HG03460 (cell line): ENCODE data around the gene MRPL10.
A peak's percentile ranks its signal among the peaks of the same experiment; 100 is the strongest.

Experiments used
- ATAC-seq: cut with Tn5 transposase; IDR thresholded peaks from one replicate; pipeline ENCODE4 v1.9.1; 2021; ENCODE audit not compliant: unreplicated experiment

Gene MRPL10

DNA sequence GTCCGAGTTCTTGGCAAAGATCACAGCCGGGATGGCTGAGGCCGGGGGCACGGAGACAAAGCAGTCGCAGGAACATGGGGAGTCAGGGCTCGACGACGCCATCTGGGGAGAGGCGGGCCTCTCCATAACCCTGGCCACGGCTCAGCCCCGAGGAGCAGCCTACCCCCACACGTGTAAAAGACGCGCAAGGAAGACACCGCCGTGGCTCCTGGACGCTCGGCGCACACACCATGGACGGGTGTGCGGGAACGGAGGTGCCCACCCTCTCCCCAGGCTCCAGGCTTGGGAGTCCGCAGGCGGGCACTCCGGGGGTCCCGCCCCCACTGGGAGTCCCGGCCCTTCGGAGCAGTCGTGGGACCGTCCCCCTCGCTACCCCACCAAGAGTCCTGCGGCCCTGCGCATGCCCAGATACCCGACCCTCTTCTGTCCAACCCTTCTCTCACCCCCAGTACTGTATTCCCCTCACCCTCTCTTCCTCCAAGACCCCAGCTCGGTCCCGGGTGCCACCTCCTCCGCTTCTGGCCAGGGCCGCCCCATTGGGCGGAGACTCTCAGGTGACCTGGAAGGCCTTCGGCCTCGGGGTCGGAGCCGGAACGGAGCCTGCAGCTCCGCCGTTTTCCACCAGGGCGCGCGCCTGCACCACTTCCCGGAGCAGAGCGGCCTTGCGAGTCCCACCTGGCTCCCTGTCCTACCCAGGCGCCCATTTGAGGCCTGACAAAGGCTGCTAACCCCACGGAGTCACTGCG is 9.6 kb upstream of the MRPL10 start, which contains the start of gene SCRN2:
Gene SCRN2 (minus strand): TSS at position 532 of the 746 bp plus-strand sequence. CDS start 430 bp downstream, at position 102.
- peak; percentile 84 for ATAC-seq

DNA sequence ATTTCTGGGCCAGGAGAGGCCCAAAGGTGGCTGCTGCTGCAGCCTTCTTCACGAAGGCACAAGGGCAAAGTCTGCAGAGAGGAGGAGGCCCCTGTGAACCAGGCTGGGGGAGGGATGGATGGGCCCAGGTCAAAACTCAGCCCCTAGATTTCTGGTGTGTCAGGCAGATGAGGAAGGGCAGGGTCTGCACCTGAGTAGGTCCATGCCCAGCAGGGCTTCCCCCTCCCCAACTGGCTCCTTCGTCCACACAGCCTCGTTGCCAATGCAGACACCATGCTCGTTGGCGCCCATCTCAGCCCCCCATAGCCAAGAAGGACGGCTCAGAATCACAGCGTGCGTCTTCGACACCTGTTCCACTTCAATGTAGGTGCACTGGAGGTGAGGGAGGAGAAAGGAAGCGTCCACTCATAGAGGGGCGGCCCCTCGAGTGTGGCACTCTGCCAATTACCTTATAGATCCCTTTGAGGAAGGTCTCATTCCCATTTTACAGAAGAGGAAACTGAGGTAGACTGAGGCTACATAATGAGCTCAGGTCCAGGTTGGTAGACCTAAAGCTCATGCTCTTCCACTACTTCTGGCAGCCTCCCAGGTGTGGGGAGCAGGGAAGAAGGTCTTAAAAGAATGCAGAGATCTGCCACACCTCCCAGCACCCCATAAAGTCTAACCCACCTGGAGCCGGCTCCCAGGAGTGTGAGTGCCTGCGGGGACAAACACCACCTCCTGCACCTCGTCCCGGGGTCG is 8.8 kb upstream of the MRPL10 start:
- no peak for ATAC-seq

DNA sequence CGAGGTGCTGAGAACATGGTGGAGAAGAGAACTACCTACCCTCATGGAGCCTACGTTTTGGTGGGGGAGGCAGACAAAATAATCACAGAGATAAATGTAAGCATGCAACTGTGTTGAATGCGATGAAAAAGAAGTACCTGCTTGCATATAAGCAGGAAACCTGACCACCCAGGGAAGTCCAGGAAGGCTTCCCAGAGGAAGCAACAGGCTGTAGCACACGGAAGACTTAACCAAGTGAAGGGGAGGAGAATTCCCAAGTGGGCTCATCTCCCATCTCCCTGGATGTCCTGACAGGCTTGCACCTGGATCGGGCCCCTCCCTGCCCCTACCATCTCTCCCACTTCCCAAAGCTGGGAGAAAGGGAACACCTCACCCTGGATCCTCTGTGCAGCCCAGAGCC is 7.7 kb upstream of the MRPL10 start:
- no peak for ATAC-seq

DNA sequence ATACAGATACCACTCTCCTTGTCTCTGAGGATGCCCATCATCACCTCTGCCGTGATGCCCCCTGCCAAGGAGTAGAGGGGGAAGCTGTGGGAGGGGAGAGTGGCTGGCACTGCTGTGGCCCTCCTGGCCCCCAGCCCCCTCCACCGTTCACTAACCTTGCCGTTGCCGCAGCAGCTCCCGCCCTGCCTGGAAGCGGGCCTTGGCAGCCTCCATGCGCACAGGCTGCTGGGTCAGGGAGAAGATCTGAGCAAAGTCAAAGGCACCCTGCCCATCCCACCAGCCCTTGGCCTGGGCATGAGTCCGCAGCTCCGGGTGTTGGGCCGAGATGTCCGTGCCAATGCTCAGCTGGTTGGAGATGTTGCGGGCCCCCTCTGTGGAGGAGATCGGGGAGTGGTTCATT is 7.3 kb upstream of the MRPL10 start:
- no peak for ATAC-seq

DNA sequence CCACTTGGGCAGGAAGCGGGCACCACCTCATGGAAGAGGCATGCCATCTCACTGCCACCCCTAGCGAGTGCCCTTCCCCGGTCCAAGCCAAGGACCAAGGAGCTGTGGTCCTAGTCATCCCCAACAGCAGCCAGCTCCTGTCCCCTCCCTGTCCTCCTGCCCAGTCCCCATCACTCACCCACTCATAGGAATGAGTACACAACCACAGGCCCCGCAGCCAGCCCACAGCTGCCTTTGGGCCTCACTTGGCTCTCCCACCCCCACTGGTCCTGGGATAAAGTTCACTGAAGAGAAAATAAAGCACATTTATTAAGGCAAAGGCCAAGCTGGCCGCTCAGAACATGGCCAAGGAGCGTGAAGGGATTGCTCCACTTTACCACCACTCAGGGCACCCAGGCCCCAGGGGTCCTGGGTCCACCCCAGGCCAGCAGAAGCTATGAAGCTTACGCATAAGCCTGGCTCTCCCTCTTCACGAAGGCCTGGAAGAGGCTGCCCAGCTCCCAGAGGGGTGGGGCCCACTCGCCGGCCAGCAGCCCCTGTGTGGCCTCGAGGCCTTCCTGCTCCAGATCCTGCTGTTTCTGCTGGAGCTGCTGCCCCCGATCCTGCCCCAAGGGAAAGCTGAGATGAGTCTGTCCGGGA is 6.2 kb upstream of the MRPL10 start:
- no peak for ATAC-seq

DNA sequence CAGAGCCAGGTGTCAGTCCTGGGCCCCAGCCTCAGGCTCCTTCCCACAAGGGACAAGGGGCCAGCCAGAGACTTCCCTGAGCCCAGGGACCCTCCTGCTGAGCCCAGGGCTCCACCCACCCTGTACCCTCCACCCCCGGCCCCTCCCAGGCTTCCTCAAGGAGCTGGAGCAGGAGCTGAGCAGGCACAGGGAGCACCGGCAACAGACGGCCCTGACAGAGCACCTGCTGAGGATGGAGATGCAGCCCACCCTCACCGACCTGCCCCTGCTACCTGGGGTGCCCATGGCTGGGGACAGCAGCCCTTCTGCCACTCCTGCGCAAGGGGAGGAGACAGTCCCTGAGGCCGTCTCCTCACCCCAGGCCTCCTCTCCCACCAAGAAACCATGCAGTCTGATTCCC is 5.3 kb upstream of the MRPL10 start:
- no peak for ATAC-seq

DNA sequence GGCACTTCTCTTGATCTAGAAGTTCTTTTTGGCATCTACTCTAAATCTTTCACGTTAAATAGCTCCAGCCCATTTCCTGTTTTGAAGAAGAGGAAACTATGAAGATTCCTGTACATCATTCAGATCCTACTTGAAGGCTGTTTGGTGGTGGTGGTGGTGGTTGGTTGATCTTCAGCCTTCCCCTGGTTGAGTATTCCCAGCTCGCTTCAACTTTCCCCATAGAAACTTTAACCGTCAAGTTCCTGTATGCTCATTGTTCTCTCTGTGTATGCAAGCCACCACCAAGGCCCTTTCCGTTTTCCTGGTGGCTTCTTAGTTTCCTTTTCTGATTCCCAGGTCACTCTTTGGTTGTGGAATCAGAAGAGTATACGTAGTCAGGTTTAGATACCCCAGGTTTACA is 3.4 kb upstream of the MRPL10 start:
- ATAC-seq = no peak

DNA sequence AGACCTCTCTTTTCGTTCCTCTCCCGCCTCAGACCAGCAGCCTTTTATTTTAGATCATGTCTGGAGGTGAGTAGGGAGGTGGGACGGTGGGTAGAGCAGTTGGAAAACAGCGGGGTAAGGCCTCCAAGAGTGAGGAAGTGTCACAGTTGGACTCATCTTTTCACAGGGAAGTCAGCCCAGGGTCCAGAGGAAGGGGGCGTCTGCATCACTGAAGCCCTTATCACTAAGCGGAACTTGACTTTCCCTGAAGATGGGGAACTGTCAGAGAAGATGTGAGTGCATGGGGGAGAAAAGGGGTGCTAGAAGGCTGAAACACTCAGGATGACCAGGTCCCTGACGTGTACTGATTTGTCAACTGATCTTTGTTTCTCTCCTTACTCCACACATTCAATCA is 590 bp upstream of the MRPL10 start:
- peak; percentile 21 for ATAC-seq

DNA sequence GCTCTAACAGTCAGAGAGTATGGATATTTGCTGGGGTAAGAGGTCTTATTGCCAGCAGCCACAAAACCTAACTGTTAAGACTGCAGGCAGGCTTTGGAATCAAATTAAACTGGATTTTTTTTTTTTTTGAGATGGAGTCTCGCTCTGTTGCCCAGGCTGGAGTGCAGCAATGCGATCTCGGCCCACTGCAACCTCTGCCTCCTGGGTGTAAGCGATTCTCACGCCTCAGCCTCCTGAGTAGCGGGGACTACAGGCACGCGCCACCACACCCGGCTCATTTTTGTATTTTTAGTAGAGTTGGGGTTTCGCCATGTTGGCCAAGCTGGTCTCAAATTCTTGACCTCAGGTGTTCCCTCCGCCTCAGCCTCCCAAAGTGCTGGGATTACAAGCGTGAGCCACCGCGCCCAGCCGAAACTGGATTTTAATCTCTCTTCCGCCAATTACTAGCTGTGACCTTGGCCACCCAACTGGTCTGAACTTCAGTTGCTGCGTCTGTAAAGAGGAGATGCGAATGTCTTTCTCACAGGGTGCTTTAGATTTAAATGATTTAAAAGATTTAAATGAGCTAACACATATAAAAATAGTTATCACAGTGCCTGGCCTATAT is 842 bp downstream of the MRPL10 start:
- ATAC-seq = no peak

DNA sequence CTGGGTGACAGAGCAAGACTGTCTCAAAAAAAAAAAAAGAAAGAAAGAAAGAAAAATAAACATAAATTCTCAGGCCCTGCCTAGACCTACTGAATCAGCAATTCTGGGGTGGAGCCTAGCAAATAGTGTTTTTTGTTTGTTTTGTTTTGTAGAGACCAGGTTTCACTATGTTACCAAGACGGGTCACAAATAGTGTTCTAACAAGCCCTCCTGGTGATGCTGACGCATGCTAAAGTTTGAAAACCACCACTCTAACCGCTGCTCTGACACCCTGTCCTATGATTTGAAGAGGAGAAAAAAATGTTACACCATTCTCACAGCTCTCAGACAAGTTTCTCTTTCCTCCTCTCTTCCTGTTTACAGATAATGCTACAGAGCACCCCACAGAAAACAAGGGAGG is 1.5 kb downstream of the MRPL10 start:
- no peak for ATAC-seq

DNA sequence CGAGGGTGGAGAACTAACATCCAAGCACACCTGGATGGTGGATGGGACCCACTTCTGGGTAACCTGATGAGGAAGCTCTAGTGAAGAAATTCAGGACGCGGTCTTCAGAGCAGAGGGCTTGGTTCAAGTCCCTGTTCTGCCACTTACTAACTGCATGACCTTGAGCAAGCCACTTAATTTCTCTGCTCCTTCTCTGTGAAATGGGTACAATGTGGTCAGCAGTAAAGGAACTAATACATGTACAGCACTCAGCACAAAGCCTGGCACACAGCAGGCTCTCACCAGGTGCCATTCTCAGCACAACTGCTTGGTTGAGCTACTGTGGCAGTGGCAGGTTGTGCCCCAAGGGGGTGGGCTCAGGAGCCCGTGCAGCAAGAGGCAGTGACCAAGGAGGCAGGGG is 7.8 kb downstream of the MRPL10 start:
- no peak for ATAC-seq

DNA sequence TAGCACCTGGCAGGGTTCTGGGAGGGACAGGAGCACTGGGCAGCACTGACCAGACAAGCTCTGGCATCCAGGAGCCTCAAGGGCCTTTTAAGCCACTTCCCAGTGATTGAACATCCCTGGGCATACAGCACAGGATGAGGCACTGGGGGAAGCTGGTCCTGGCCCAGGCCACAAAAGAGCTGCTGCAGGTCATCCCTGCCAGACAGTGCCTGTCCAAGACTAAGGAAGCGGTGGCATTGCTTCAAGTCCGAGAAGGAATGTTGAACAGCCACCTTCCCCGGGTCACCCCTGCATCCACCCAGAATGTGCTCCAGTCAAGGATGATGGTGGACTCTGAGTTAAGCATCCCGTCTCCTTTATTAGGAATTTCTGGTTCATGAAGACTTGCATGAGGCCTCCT is 8.6 kb downstream of the MRPL10 start:
- ATAC-seq = no peak

DNA sequence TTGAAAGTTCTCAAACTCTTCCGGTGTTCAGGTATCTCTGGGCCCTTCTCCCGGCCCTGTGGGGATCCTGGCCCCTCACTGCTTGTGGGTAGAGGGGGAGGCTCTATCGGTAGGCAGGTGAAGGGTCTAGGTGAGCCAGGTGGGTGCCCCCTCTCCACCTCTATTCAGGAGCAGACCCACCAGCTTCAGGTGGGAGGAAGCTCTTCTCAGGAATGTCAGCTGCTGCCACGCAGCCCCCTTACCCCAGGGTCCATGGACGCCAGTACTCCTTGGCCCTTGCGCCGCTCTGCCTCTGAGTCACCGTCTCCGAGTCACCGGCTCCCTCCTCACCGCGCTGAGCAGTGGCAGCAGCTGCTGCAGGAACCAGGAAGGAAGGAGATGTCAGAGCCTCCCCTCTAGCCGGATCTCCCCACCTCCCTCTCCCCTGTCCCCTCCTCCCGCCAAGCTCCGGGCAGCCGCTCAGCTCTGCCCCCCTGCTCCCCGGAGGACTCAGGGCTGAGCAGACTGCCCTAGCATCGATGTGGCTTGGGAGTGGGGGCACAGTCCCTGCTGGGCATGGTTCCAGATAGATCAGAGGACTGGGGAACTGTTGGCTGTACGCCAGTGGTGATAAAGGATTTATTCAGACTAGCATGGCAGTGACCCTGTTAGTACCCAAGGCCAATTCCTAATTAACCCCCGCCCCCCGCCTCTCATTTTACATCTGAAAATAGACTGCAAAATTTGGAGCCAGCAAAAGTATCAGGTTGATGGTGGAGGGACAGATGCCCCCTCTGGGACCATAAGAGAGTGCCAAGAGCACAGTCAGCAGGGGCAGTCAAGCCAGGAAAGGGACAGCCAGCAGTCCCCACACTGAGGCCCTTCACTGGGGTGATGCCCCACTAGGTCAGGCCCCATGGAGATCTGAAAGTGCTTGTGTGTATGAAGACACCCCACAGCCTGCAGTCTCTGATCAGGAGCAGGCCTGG is 9.6 kb downstream of the MRPL10 start, which contains the start of gene OSBPL7:
Gene OSBPL7 (minus strand): TSS at position 371 of the 968 bp plus-strand sequence. CDS start 1,516 bp downstream, outside the sequence.
- peak; percentile 79 for ATAC-seq

DNA sequence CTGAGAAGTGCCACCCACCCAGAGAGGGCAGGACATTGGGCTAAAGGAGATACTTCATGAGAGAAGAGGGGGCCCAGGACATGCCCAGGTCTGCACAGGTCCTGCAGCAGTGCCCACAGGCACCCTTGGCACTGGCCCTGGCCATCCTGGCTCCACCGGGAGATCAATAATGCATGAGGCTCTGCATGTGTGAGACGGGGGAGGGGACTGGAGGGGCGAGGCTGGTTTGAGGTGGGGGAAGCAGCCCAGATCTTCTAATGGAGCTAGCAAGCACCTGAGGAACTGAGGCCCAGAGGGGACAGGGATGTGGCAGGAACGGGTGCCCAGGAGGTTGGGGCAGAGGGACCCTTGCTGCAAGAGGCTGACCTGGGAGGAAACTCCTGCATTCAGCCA is 10.3 kb downstream of the MRPL10 start:
- ATAC-seq = no peak

DNA sequence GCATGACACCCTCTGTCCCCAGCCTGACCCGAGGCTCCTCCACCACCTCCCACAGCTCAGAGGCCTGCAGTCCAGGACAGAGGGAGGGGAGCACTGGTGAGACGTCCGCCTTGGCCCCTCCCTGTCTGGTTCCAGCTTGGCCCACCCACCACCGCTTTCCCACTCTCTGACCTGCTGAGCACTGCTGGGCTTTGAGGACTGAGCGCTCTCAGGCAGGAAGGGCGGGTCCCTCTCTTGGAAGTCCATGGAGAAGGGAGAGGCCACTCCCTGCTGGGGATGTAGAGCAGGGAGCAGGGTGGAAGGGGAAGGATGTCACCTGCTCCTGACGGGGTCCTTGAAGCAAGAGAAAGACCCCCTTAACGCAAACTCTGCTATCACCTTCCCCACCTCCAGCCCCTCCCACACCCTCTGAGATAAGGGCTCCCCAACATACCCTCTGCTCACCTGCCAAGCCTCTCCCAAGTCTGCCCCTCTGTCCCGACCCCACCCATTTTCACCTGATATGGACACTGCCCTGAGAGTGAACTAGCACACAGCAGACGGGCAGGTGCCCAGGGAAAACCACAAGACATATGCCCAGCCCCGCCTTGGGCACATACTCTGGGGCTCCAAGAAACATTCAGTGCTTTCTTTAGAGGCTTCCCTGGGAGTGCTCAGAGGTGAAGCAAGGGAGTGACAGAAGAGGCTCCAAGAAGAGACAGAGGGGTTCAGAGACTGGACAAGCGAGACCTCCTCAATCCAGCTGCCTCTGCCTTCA is 11.1 kb downstream of the MRPL10 start:
- ATAC-seq = no peak

DNA sequence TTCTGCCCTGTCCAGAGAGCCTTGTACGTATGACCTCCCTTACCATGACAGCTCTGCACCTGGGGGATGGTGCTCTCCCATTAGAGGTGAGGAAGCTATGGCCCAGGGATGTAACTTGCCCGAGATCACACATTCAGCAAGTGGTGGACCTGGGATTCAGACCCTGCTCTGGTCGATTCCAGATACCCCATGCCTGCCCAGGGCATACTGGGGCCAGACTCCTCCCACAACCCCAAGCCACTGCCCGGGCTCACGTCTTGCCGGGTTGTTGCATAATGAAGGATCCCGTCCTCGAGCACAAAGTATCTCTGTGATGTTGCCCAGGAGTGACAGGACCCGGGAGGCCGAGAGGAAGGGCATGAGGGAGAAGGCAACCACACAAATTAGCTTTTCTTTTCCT is 11.9 kb downstream of the MRPL10 start:
- ATAC-seq = no peak

DNA sequence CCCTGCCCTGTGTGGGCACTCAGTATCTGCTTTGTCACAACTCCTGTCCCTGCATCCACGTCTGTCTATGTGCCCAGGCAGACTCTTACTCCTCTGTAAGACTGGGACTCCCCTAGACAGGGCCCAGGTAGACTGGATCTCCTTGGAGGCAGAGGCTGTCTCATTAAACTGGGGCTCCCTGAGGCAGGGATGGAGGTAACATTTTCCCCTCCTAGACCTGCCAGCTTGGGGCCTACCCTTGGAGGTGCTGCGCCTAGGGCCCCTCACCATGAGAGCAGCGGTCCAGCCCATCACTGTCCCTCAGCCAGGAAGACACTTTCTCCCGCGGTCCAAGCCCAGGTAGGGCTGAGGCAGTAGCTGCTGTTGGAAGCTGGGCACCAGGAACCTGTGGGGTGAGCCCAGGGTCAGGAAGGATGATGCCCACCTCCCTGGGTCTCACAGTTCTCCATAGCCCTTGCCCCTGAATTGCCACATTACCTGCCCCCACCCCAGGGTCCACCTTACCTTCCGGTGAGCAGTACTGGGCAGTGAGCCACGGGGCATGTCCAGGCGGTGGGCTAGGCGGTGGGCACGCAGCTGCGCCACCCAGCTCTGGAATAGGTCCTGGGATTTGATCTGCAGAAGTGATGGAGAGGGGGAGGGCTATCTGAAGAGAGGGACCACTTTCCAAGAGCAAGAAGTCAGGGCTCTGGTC is 13.2 kb downstream of the MRPL10 start:
- ATAC-seq = no peak

DNA sequence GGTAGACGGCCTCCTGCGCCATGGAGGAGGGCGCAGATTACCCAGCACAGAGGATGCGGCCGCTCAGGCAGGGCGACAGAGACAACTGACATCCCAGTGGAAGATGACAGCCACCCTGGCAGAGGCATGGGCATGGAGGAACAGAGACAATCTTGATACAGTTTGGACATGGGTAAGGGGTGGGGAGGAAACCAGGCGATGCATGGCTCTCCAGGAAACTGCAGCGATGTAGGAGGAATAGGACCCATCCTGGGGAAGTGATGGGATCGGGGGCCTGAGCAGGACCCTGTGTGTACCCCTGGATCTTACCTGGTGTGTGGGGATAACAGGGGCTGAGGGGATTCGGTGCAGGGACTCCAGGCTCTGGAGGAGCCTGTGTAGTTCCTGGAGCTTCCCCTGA is 14.4 kb downstream of the MRPL10 start:
- ATAC-seq = no peak

DNA sequence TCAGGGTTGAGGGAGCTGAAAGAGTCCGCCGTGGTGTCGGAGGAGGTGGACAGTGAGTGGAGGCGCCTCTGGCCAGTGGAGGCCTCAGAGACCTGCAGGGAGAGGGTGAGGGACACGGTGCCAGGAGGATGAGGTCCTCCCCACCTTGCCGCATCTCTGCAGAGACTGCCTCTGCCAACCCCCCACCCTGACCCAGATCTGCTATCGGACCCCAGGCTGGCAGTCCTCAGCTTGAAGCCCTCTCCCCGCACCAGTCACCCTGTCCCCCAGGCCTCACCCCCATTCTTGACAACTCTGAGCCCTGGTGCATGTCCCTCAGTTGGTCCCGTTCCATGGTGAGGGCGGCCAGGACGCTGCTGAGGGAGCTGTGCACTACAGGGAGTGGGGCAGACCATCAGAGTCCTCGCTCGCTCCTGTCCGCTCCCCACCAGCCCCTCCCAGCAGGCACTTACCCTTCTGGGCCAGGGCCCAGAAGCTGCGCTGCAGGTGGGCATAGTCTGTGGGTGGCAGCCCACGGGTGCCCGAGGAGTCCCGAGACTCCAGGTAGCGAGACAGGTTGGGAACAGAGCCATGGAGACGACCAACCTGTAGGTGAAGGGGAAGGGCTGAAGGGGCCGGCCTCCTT is 15.1 kb downstream of the MRPL10 start:
- ATAC-seq = no peak
